Measurements from ENCODE around the gene ADAM22. TPM values are rescaled to one million over a fixed set of nuclear protein-coding genes. Genes with fewer than 3 reads are reported as not detected.

ADAM22 gene
- total and polyA plus RNA-seq, 2 of the 4 experiments (the other 2 are of a cell fraction): 0.03 to 0.18 TPM

DNA sequence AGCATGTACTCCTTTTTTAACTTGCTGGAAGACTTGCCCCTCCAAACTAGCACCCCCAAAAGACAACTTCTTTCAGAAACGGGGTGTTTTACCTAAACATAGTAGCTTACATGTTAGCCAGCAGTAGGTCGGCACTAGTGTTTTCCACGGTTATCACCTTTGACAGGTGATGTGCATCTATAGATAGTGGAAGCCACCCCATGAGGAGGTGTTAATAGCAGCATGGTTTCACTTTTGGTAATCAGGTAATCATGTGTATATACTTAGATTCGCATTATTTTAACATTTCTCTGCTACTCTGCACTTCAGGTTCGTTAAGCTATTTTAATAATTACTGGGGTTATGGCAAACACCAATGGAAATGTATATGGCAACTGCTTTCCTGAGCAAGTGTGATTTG is 268.2 kb downstream of the ADAM22 start:
- TF ChIP-seq RFX5 (IDR thresholded peaks at IDR 0.05; ENCODE audit: low read depth, low read length) (no peak), ELK1 (IDR thresholded peaks at IDR 0.05; ENCODE audit: borderline replicate concordance, low read depth, low read length) (no peak), MXI1 (IDR thresholded peaks at IDR 0.05; ENCODE audit: borderline replicate concordance, low read depth, low read length) (no peak), RAD21 (IDR thresholded peaks at IDR 0.05; ENCODE audit: low read length) (no peak), POLR2A (IDR thresholded peaks at IDR 0.05; ENCODE audit: low read depth, low read length) (no peak), MAZ (IDR thresholded peaks at IDR 0.05; ENCODE audit: borderline replicate concordance, low read depth, low read length) (no peak), NFE2L2 (IDR thresholded peaks at IDR 0.05; ENCODE audit: low read depth, low read length) (no peak), CTCF (conservative IDR thresholded peaks at IDR 0.05; ENCODE audit: low read depth, low read length) (no peak), BHLHE40 (IDR thresholded peaks at IDR 0.05; ENCODE audit: low read depth, low read length) (no peak)
- TF ChIP-seq, protein P1, sequence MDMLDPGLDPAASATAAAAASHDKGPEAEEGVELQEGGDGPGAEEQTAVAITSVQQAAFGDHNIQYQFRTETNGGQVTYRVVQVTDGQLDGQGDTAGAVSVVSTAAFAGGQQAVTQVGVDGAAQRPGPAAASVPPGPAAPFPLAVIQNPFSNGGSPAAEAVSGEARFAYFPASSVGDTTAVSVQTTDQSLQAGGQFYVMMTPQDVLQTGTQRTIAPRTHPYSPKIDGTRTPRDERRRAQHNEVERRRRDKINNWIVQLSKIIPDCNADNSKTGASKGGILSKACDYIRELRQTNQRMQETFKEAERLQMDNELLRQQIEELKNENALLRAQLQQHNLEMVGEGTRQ (IDR thresholded peaks at IDR 0.05; ENCODE audit: low read depth, low read length): no peak
- no peak overlapping the region for H3K27ac ChIP-seq (ENCODE audit: insufficient read depth, low read length)
- no peak overlapping the region for H2AFZ ChIP-seq (replicated peaks; ENCODE audit: low read length, poor library complexity)
- no peak overlapping the region for H3K14ac ChIP-seq (replicated peaks; ENCODE audit: low read depth, low read length)
- ATAC-seq (ENCODE audit: low read depth) (no peak), DNase-seq (no peak)
- H2AK5ac ChIP-seq (ENCODE audit: low read depth, low read length): no peak overlapping the region
- H3K4me2 ChIP-seq (ENCODE audit: low read depth, low read length): no peak overlapping the region
- intact Hi-C loops (cut with micrococcal nuclease) (no loop called here), dilution Hi-C loops (cut with HindIII; ENCODE audit: low sequenced_read_pairs, unreplicated experiment) (no loop called here), in situ Hi-C loops (cut with MboI; ENCODE audit: low sequenced_read_pairs) (no loop called here)
- H3K27me3 ChIP-seq (ENCODE audit: control insufficient read depth, insufficient read depth, low read length): no peaks in the 10 kb centered on the region
- no peaks in the 10 kb centered on the region for H3K9me3 ChIP-seq (ENCODE audit: control insufficient read depth, insufficient read depth, low read length)
- ChIA-PET CTCF (no interaction called here), POLR2A (ENCODE audit: unreplicated experiment) (no interaction called here)
- no peak overlapping the region for H3K4ac ChIP-seq (ENCODE audit: low read depth, low read length)
- no peak overlapping the region for H2AK9ac ChIP-seq (replicated peaks; ENCODE audit: low read depth, low read length, poor library complexity)
- H4K91ac ChIP-seq (ENCODE audit: insufficient read depth, low read depth, low read length): no peak overlapping the region
- H4K5ac ChIP-seq (ENCODE audit: low read depth, low read length): no peak overlapping the region
- no peak overlapping the region for H3K18ac ChIP-seq (ENCODE audit: low read depth, low read length)
- H3K23ac ChIP-seq (ENCODE audit: low read depth, low read length): no peak overlapping the region
- no peak overlapping the region for H3K4me3 ChIP-seq (ENCODE audit: insufficient read depth, low read depth, low read length)
- no peak overlapping the region for H4K8ac ChIP-seq (ENCODE audit: low read depth in 2 of 2, low read length in 2 of 2)
- no peaks in the 10 kb centered on the region for H3K9me1 ChIP-seq (ENCODE audit: insufficient read depth, low read length)
- WGBS, 2 experiments (ENCODE audit: extremely low coverage in 2 of 2, insufficient read length in 1 of 2): no CpG with 5 or more reads among the region's 5 CpGs
- no peak overlapping the region for H2BK15ac ChIP-seq (ENCODE audit: low read depth, low read length)
- H2BK20ac ChIP-seq (ENCODE audit: low read depth, low read length): no peak overlapping the region
- H3K4me1 ChIP-seq (ENCODE audit: control insufficient read depth, insufficient read depth, low read length): peaks cover 2% of the 10 kb centered on the region
- peaks cover 19% of the 10 kb centered on the region for H3K36me3 ChIP-seq (ENCODE audit: control insufficient read depth, insufficient read depth, low read length)
- BruUV-seq (replicated peaks): no TSS peak
- H2BK120ac ChIP-seq (ENCODE audit: low read depth, low read length): no peak overlapping the region
- H3K79me1 ChIP-seq (ENCODE audit: low read depth in 1 of 2, low read length in 2 of 2): no peaks in the 10 kb centered on the region
- H3K9ac ChIP-seq (ENCODE audit: low read depth, low read length): no peak overlapping the region
- H2BK5ac ChIP-seq (ENCODE audit: low read depth, low read length, poor library complexity, severe bottlenecking): no peak overlapping the region
- H3K56ac ChIP-seq (ENCODE audit: extremely low read depth, insufficient read depth, low read length): no peak overlapping the region
- H4K20me1 ChIP-seq (ENCODE audit: insufficient read depth, low read length): no peaks in the 10 kb centered on the region

Data from IMR-90 (cell line).